Islet of Langerhans (tissue), 1 donor: Measurements from ENCODE around the gene MS4A7.
"Not testable (repeated sequence)": the region's sequence is repeated elsewhere in the genome, so short reads cannot be mapped to it uniquely, and the experiment has no call there.

Experiments
- FAIRE-seq: peaks from one replicate; lab custom pipeline; 2011; peaks lifted over from hg19 to GRCh38; lab: Jason Lieb, UNC

Gene MS4A7, protein sequence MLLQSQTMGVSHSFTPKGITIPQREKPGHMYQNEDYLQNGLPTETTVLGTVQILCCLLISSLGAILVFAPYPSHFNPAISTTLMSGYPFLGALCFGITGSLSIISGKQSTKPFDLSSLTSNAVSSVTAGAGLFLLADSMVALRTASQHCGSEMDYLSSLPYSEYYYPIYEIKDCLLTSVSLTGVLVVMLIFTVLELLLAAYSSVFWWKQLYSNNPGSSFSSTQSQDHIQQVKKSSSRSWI

DNA sequence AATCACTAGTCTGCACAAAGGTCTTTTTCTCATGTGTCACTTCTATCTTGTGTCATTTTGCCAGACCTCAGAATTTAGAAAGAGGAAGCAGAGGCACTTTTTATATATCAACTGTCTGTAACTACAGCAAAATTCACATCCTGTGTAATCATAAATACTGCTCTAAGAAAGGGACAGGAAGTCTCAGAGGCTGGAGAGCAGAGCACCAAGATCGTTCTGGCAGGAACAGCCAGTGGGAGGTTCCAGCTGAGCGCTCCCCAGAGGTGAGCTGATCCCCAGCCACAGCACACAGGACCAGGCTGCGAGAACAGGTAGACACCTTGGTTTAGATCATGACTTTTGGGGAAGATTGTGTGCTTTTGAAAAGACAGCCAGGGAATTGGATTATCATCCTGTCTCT is at the start of gene MS4A7:
Gene MS4A7, plus strand, starts transcription at position 179 of the 400 bp plus-strand sequence. CDS start 4,610 bp downstream, outside the sequence.
- FAIRE-seq: no peak

DNA sequence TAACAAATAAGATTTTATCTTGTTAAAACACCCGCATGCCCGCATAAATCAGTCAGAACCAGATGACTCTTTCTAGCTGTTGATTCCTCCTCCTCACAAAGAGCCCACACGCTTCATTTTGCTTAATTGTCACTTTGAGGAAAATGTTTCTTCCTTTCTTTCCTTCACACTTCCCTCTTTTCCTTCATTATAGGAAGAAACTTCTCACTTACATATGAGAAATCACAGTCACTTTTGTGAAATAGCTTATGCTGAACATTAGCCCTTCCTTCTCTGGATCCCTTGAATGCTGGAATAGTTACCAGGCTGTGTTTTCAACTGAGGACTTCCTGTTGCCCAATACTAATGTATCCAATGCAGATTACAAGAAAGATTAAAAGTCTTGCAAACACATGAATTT is 45.5 kb upstream of the MS4A7 start:
- FAIRE-seq: no peak

DNA sequence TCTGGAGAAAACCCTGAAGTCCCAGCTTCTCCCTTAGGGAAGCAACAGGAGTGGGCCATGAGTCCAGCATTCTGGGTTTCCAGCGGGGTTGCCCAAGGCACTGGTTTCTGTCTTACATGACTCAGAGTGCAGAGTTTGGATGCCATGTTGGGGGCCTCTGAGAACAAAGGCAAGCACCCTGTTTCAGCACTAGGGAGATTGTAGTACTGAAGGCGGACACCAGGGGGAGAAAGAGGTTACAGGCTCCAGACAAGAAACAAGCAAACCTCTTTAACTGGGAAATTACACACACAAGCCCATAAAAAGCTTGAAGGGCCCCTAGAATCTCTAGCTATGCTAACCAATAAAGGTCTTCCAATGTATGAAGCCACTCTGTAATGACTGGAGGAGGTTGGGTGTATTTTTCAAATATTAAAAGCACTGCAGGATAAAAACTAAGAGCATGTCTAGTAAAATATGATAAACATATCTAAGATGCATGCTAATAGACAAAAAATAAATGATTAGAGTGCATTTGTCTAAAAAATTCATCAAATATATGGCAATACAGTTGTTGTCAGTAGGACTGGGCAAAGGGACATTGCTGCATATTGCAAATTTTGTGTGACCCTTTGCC is 44.2 kb upstream of the MS4A7 start:
- peak; percentile 5 for FAIRE-seq

DNA sequence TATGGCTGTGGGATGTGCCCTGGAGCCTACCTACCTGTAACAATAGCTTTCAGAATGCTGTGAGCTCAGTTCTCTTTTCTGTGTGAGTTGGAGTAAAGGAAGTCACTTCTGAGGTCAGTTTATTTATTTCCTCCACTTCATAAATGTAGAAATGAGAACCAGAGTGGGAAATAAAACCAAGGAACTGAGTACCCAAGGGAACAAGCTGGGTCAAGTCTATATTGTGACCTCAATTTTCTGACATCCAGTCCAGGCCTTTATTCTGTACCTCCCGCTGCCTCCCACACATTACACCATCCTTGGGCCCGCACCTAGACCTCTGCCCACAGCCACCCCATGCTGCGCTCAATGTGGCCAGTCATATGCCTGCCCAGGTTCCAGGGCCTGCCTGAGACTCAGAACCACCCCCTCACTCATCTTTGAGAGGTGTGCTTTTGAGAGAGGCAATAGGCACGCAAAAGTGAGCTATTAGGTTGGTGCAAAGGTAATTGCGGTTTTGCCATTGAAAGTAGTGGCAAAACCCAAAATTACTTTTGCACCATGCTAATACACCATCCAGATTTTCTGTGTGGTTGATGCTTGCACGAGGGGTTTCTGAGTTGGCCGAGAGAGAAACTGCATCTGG is 41.5 kb upstream of the MS4A7 start:
- FAIRE-seq: no peak

DNA sequence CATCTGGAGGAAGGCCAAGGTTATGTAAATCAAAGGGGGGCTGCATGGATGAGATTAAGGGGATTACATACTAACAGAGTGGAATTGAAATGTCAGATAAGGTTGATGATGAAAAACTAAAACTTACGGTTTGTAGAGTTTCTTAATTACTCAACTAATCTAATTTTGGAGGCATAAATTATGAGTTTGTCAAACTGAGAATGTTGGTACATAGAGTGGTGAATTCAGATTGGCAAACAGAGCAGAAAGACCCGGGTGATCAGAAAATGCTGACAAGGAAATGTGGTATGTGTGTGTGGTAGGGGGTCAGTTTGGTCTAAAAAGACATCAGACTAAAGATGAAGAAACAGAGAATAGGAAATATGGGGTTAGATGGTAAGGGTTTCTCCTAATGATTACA is 40.3 kb upstream of the MS4A7 start:
- no peak for FAIRE-seq

DNA sequence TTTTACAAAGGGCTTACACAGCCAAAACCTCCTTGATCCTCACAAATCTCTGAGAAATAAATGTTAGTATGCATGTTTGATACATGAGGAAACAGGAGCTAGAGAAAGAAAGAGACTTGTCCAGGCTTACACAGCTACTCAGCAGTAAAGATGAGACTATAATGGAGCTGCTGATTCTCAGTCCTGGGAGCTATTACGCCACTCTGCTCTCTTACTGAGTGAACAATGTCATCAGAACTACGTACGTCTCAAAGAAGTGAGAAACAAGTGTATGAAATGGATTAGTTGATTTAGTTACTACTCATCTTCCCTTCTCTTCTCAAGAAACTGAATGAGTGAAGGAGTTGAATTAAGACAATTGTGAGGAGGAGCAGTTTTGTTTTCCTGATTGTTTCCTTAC is 39.0 kb upstream of the MS4A7 start:
- FAIRE-seq: no peak

DNA sequence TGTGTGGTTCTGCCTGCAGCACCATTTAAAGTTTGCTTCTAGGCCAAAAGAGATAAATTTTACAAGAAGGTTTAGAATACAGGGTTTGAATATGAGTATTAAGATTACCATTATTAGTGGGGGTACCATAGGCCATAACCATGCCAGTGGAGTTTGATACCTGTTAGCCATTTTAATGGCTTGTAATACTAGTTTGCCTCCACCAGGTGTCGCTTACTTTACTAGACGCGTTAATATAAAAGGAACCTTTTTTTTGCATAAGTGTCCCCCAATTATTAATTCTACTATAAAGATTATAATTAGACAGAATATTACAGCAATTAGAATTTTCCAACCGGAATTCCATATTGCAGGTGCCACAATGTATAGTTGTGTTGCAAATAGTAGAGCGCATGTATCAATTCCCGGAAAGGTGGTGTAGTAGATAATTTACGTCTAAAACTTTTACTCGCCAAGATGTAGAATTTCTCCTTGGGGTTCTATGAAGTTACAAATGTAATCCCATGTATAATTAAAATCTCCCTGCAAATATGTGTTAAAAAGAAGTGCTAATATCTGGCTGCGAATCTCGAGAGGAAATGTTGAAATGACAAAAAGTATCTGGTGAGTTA is 35.1 kb upstream of the MS4A7 start:
- no peak for FAIRE-seq

DNA sequence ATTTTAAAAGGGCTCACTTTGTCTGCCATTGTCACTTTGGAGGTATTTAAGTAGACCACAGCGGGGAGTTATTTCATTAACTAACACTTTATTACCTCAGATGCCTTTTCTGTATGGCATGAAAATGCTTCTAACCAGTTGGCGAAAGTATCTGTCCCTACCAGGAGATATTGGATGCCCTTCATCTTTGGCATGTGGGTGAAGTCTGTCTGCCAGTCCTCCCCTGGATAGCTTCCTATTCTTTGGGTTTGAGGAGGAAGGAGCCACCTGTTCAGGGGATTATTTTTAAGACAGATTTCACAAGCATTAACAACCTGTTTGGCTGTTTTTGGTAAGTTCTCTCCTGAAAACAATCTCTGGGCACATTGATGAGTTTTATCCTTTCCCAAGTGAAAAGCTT is 34.2 kb upstream of the MS4A7 start:
- no peak for FAIRE-seq

DNA sequence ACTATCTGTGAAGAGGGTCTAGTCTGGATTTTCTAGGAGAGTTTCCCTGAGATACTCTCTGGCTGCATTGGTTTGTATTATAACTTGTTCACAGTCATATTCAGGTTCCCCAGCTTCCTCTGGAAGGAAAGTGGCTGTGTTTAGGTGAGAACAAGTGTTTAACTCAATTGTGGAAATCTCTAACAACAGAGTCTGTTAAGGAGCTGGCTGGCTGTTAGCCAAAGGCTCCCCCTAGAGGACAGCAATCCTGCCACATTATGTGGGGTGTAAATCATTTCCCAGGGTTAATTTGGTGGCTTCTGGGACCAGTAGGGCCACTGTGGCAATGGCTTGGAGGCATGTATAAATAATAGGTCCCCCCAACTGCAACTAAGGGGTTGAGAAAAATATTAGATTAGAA is 32.8 kb upstream of the MS4A7 start:
- FAIRE-seq: no peak

DNA sequence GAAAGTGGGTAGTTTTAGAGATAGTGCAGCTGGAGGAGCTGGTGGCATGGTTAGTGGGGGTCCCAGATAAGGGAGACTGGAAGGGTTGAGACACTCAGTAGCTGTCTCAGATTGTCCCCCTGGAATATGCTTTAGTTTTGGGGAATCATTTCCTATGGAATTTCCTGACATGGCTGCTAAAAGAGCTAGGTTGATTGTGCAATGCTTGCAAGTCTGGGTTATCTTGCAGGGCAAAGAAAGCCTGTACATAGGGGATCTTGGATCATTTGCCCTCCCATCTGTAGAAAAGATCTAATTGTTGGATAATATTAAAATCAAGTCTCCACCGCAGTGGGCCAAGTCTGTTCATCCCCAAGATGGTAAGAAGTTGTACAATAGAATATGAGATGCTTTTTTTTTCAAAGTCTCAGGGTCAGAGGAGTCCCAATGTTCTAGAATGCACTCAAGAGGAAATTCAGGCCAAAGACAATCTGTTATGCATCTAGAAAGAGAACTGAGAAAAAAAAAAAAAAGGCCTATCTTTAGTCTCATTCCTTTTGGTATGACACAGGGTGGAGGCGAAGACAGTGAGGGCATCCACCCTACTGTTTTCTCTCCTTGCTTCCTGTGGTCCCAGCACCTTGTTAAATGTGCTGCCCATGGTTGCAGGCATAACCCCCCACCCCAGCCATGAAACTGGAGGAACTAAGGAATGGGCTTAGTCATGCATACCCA is 31.1 kb upstream of the MS4A7 start:
- no peak for FAIRE-seq

DNA sequence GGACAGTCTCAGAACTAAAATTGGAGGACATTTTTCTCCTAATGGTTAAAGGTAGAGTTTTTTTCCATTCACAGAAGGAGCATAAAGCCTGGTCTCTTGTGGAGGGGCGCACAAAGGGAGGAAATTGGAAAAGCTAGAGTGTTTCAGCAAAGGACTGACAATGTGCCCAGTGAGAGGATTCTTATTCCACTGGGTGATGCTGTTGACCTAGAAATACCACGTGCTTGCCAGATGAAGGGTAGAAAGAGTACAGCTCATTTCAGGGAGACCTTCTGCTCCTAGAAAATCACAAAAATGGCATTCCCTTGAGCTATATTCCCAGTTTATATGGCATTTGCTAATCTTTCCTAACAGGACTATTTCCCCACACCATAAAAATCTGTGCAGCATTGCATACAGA is 30.2 kb upstream of the MS4A7 start:
- FAIRE-seq: no peak

DNA sequence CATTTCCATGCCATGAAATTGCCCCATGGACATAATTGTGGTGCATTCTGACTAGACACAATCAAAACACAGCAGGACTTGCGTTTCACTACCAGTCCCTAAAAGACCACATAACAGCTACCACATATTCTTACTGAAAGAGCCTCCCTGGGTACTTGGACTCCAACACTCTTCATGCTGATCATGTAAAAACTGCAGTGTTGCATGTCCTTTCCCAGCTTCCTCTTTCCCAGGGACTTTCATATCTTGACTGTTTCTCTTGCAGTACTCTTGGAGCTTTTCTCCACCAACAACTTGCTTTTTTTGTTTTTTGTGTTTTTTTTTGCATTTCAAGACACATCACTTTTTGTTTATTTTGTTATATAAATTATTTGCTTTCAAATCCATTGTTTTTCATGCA is 28.3 kb upstream of the MS4A7 start:
- no peak for FAIRE-seq

DNA sequence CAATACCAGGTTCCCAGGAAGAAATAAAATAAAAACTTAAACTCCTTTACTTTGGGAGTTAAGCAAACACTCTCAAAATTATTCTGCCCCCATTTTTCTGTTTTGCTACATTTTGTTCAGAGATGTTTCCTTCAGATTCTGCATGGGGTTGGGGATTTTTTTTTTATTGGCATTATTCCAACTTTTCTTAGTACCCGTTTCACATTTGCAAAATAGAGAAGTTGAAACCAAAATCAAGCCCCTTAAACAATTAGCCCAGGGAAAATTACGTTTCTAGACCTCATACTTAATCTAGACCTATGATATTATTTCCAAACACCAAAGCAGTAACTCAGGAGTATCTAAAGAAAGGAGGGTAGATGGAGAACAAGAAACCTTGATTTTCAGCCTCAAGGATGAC is 20.6 kb upstream of the MS4A7 start:
- FAIRE-seq: no peak

DNA sequence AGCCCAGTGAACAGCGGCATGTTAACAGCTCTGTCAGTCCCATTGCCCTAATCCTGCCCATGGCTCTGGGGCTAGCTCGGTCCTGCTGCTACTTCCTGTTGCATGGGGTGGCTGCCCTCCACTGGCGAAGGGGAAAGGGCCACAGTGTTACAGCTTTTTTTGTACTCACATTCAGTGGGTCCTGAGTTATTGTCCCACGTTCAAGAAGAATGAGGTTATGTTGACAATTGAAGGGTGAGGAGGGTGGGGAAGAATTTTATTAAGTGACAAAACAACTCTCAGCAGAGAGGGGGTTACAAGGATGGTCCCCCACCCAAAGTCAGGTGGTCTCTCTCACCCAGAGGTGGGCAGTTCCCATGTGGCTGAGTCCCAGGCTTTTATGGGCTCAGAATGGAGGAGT is 17.7 kb upstream of the MS4A7 start:
- no peak for FAIRE-seq

DNA sequence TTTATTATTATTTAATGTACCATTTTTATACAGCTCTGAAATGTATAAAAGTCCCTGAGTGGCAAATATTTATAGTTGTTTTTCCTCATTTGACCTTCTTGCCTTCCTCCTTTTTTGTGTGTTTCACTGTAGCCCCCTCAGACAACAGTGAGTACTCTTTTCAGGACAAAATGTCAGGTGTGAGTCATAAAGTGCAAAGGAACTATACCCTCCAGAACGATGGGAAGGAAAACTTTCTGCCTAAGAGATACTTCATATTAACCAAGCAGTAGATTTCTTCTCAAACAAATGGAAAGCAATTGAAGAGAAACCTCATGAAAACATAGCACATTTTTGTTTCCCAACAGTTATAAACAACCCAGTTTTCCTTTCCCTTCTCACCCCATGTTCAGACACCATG is 16.1 kb upstream of the MS4A7 start:
- no peak for FAIRE-seq

DNA sequence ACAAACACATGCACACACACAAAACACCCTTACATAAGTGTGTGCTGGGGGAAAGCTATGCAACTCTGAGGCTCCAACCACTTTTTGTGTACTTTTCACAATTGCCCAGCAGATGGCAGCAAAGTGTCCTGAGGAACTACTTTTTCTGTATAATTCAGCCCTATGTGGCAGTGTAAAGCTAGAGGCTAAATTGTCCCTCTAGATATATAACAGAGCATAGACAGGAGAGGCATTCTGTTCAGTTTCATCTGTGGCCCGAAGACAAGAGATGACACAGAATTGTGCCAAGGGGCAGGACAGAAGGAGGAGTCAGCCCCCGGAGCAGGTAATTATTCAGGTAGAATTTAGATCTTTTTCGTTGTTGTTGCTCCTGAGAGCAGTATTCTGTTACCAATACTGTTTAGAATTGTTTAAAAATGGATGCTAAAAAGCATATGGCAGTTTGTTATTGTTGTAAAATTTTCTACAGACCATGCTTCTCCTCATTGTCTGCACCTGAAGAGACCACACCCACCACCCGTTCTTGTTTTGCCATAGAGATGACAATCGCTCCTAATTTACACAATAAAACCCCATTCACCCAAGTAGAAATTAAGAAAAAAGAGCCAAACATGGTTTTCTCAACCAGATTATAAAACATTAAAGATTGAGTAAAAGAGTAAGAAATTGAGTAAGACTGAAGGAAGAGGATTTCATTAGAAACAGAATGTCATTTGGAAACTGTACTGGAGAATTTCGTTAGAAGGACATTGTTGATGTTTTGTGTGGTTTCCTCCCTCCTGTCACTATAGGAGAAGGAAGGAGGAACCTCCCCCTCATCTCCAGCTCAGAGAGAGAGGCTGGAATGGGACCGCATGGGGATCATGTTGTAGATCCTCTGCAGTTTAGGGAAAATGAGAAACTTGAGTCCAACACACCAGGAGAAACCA is 14.5 kb upstream of the MS4A7 start:
- peak; percentile 89 for FAIRE-seq

DNA sequence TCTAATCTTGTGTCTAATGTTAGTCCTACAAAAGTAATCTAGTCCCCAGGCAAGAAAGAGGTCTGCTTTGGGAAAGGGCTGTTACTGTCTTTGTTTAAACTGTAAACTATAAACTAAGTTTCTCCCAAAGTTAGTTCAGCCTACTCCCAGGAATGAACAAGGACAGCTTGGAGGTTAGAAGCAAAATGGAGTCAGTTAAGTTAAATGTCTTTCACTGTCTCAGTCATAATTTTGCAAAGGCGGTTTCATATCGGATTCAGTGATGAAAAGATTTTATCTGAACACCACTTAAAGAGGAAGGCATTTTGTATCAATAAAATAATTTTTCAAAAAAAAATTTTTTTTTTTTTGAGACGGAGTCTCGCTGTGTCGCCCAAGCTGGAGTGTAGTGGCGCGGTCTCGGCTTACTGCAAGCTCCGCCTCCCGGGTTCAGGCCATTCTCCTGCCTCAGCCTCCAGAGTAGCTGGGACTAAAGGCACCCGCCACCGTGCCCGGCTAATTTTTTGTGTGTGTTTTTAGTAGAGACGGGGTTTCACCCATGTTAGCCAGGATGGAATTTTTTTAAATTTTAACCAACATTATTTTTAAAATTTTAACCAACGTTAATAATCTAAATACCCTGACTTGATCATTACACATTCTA is 11.9 kb upstream of the MS4A7 start:
- FAIRE-seq: not testable (repeated sequence)

DNA sequence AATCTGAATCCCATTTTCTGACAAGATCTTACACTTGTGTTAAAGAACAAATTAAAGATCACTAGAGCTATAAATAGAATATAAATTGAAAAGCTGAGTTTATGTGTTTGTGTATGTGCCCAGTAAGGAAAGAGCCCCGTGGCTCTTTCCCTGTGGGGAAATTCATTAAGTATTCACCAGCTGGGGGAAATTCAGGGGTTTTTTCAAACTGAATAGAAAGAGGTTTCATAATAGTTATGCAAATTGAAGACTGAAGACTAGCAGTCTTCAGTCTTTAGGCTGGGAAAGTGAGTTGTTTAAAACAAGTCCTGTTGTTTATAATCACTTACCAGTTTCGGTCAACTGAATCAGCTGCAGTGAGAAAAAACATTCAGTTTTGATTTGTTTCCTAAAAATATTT is 11.3 kb upstream of the MS4A7 start:
- no peak for FAIRE-seq

DNA sequence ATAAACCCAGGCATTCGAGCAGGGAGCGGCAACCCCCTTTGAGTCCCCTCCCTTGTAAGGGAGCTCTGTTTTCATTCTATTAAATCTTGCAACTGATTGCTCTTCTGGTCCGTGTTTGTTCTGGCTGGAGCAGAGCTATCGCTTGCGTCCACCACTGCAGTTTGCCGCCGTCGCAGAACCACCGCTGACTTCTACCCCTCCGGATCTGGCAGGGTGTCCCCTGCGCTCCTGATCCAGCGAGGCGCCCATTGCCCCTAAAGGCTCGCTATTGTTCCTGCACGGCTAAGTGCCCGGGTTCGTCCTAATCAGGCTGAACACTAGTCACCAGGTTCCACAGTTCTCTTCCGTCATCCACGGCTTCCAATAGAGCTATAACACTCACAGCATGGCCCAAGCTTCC is 10.4 kb upstream of the MS4A7 start:
- no peak for FAIRE-seq

DNA sequence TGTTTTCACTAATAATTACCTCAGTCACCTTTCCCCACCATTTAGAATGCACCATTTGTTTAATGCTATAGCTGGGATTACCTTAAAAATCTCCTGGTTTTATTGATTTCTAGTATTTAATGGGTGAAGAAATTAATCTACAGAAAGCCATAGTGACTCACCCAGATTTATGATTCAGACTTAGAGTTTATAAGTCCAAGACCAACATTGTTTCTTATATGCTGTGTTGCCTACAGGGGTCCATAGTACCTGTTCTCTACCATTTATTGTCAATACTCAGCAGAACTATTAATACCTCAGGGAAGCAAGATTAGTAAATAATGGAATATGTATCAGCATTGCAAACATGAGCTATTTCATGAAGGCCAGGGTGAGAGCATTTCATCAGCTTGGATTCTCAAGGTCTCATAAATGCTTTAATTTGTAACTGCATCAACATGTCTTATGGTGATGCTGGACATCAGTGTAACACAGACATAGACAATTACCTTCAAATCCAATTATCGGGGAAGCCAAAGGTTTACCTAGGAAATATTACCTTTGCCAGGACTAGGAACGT is 8.0 kb upstream of the MS4A7 start:
- FAIRE-seq: no peak

DNA sequence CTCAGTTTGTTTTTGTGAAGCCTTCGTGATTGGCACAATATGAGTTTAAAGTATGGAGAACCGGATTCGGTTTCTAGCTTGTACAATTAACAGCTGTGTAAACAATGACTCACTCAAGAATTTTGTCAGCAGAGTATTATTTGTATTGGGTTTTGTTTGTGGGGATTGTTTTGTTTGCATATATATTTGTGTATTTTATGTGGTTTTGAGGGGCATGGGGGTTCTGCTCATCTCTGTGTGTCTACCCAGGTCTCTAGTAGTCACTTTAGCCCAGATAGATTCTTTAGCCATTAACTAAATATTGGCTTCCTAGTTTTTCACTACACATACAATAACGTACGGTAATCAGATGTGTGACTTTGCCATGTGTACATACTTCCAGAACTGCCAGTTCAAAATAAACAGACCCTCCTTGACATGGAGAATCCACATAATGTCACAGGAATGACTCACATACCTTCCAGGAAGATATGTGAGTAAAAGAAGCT is 7.5 kb upstream of the MS4A7 start:
- FAIRE-seq: no peak
